Keratinocyte (primary cell): ENCODE measurements around the gene TAS1R2.

ENCODE experiments used
- CTCF ChIP-seq, 3 experiments: IDR thresholded peaks in 1 of 3; conservative IDR thresholded peaks in 1 of 3; optimal IDR thresholded peaks in 1 of 3; 2 replicates in 2 of 3; 3 replicates in 1 of 3; pipeline versions ENCODE3 to v1.5.1; 2011; ENCODE audit warnings: low read length in 3 of 3, mild to moderate bottlenecking in 3 of 3, moderate library complexity in 2 of 3, control low read depth in 1 of 3, inconsistent platforms in 1 of 3; ENCODE audit not compliant: insufficient read depth in 2 of 3; ENCODE audit errors: extremely low read depth in 1 of 3
- EZH2 ChIP-seq: IDR thresholded peaks from one replicate; pipeline ENCODE4 v1.6.1; 2012; ENCODE audit warnings: inconsistent platforms, mild to moderate bottlenecking, low read length, moderate library complexity

- TF ChIP-seq CTCF (optimal IDR thresholded peaks at IDR 0.05 in 1 of 3, IDR thresholded peaks at IDR 0.05 in 1 of 3, conservative IDR thresholded peaks at IDR 0.05 in 1 of 3; ENCODE audit: extremely low read depth in 1 of 3, insufficient read depth in 2 of 3, low read length in 3 of 3) (no peak), EZH2 (no peak)
Observed at GRCh38 chr1:18807334-18808063, 52.0 kb downstream of the TAS1R2 start.
